GM23338 (cell line): ENCODE data around the gene PRPSAP2. TPM values are rescaled to one million over a fixed set of nuclear protein-coding genes. Genes with fewer than 3 reads are reported as not detected.

Source experiments
- ATAC-seq: fragments of 200-7000 bp; cut with Tn5 transposase; 3 replicates; pipeline ENCODE4 v1.9.1; 2020
- DNase-seq: peaks from one replicate; pipeline ENCODE4 v3.0.0-alpha.2; 2015; ENCODE audit warnings: low spot score
- H2AFZ ChIP-seq: fragments of 200-600 bp; sonication (generic); 2 replicates; pipeline ENCODE4 v1.8.0; 2016; ENCODE audit warnings: antibody characterized with exemption, mild to moderate bottlenecking, moderate library complexity
- H3F3A ChIP-seq: fragments of 200-600 bp; sonication (generic); replicated peaks from 2 replicates; pipeline ENCODE4 v1.8.0; 2017; ENCODE audit warnings: antibody characterized with exemption, mixed run types, low read depth
- H3K27ac ChIP-seq: fragments of 200-600 bp; sonication (generic); 2 replicates; pipeline ENCODE4 v1.6.1; 2016; ENCODE audit warnings: low read depth
- H3K27me3 ChIP-seq: fragments of 200-600 bp; sonication (generic); 2 replicates; pipeline ENCODE4 v1.8.0; 2016; ENCODE audit warnings: mild to moderate bottlenecking, mixed run types, moderate library complexity; ENCODE audit not compliant: insufficient read depth
- H3K36me3 ChIP-seq: fragments of 200-600 bp; sonication (generic); 2 replicates; pipeline ENCODE4 v1.8.0; 2016; ENCODE audit warnings: mild to moderate bottlenecking; ENCODE audit not compliant: insufficient read depth
- H3K4me1 ChIP-seq: fragments of 200-600 bp; sonication (generic); 2 replicates; pipeline ENCODE4 v1.8.0; 2016; ENCODE audit warnings: mild to moderate bottlenecking, moderate library complexity; ENCODE audit not compliant: insufficient read depth
- H3K4me2 ChIP-seq: fragments of 200-600 bp; sonication (generic); 2 replicates; pipeline ENCODE4 v1.7.1; 2017; ENCODE audit warnings: mixed run types
- H3K4me3 ChIP-seq: fragments of 200-600 bp; sonication (generic); 2 replicates; pipeline ENCODE4 v1.6.1; 2016; ENCODE audit warnings: mixed run types
- H3K79me2 ChIP-seq: fragments of 200-600 bp; sonication (generic); replicated peaks from 2 replicates; pipeline ENCODE4 v1.8.0; 2017; ENCODE audit warnings: mild to moderate bottlenecking; ENCODE audit not compliant: insufficient read depth
- H3K9me2 ChIP-seq: fragments of 200-600 bp; sonication (generic); 2 replicates; pipeline ENCODE4 v1.8.0; 2017; ENCODE audit not compliant: insufficient read depth
- H4K20me1 ChIP-seq: fragments of 200-600 bp; sonication (generic); replicated peaks from 2 replicates; pipeline ENCODE4 v1.8.0; 2017; ENCODE audit warnings: mild to moderate bottlenecking; ENCODE audit not compliant: insufficient read depth
- H3K27ac Mint-ChIP-seq: 2 replicates; pipeline ENCODE4 v1.8.0; 2020; ENCODE audit warnings: inconsistent platforms, mild to moderate bottlenecking, moderate library complexity, mixed read lengths
- H3K27me3 Mint-ChIP-seq: 3 replicates; pipeline ENCODE4 v1.8.0; 2022; ENCODE audit warnings: low read depth, mild to moderate bottlenecking, moderate library complexity, mixed read lengths, inconsistent platforms; ENCODE audit not compliant: insufficient read depth, poor library complexity
- H3K36me3 Mint-ChIP-seq: 3 replicates; pipeline ENCODE4 v1.8.0; 2021; ENCODE audit warnings: low read depth, mild to moderate bottlenecking, inconsistent platforms, moderate library complexity, mixed read lengths
- H3K4me1 Mint-ChIP-seq: 3 replicates; pipeline ENCODE4 v1.8.0; 2020; ENCODE audit warnings: mild to moderate bottlenecking, inconsistent platforms, mixed read lengths
- H3K4me3 Mint-ChIP-seq: 3 replicates; pipeline ENCODE4 v1.8.0; 2021; ENCODE audit warnings: moderate library complexity, mild to moderate bottlenecking, inconsistent platforms, mixed read lengths
- H3K9me3 Mint-ChIP-seq: 3 replicates; pipeline ENCODE4 v1.8.0; 2020; ENCODE audit warnings: moderate library complexity, mild to moderate bottlenecking, inconsistent platforms, mixed read lengths
- CREB1 ChIP-seq: fragments of 250-450 bp; sonication (Bioruptor Pico); IDR thresholded peaks from 2 replicates; pipeline ENCODE4 v1.5.0; 2020; ENCODE audit warnings: low read depth, mild to moderate bottlenecking, moderate library complexity
- CTCF ChIP-seq, 2 experiments: fragments of 200-600 bp in 1 of 2; sonication (generic) in 1 of 2; conservative IDR thresholded peaks; 2 replicates each; pipeline versions ENCODE4 v1.5.1 to v1.6.1; 2016 to 2017; ENCODE audit warnings: antibody characterized with exemption in 2 of 2, low read depth in 2 of 2, mild to moderate bottlenecking in 2 of 2, moderate library complexity in 1 of 2
- ETS1 ChIP-seq: IDR thresholded peaks from 2 replicates; pipeline ENCODE4 v1.6.1; 2016; ENCODE audit warnings: antibody characterized with exemption
- EZH2 ChIP-seq: fragments of 200-600 bp; sonication (generic); IDR thresholded peaks from one replicate; pipeline ENCODE4 v1.8.0; 2017; ENCODE audit warnings: antibody characterized with exemption, mild to moderate bottlenecking, low read depth; ENCODE audit not compliant: unreplicated experiment
- EZH2phosphoT487 ChIP-seq: fragments of 200-600 bp; sonication (generic); IDR thresholded peaks from one replicate; pipeline ENCODE4 v1.8.1; 2018; ENCODE audit warnings: antibody characterized with exemption; ENCODE audit not compliant: unreplicated experiment
- JUNB ChIP-seq: IDR thresholded peaks from one replicate; pipeline ENCODE4 v1.6.1; 2016; ENCODE audit warnings: antibody characterized with exemption; ENCODE audit not compliant: unreplicated experiment
- NANOG ChIP-seq: IDR thresholded peaks from 2 replicates; pipeline ENCODE4 v1.6.1; 2016; ENCODE audit warnings: antibody characterized with exemption, borderline replicate concordance
- POLR2AphosphoS5 ChIP-seq: IDR thresholded peaks from 2 replicates; pipeline ENCODE4 v1.6.1; 2016; ENCODE audit warnings: antibody characterized with exemption, low read depth
- REST ChIP-seq: IDR thresholded peaks from one replicate; pipeline ENCODE4 v1.6.1; 2018; ENCODE audit warnings: antibody characterized with exemption; ENCODE audit not compliant: unreplicated experiment
- STAT1 ChIP-seq: IDR thresholded peaks from one replicate; pipeline ENCODE4 v1.6.1; 2016; ENCODE audit warnings: antibody characterized with exemption; ENCODE audit not compliant: unreplicated experiment
- ZNF114 ChIP-seq: fragments of 250-450 bp; sonication (Bioruptor Pico); IDR thresholded peaks from 2 replicates; pipeline ENCODE4 v1.5.0; 2020; ENCODE audit warnings: mild to moderate bottlenecking, moderate library complexity
- ZNF331 ChIP-seq: fragments of 250-450 bp; sonication (Bioruptor Pico); IDR thresholded peaks from 2 replicates; pipeline ENCODE4 v1.5.0; 2020; ENCODE audit warnings: low read depth, mild to moderate bottlenecking, moderate library complexity
- ZNF462 ChIP-seq: fragments of 250-450 bp; sonication (Bioruptor Pico); IDR thresholded peaks from 2 replicates; pipeline ENCODE4 v1.5.0; 2020; ENCODE audit warnings: mild to moderate bottlenecking, moderate library complexity
- polyA plus RNA-seq: library from polyadenylated mRNA; unstranded; fragments of >200 nt; fragmentation: Nextera tagmentation; extraction: Ambion mirVana; gene quantifications from 2 replicates; pipeline ENCODE4 v1.2.1, GENCODE V29; 2016
- total RNA-seq: library from RNA; depleted of rRNA; stranded (reverse); fragments of >200 nt; shearing (Covaris generic); gene quantifications from 2 replicates; pipeline ENCODE4 v1.2.3, GENCODE V29; 2014

The PRPSAP2 gene
- total and polyA plus RNA-seq, 2 experiments from 2014 or later, result 34.6 to 54.4 TPM

- H3K79me2 ChIP-seq, result 0 out of 2 replicates have a peak, but pooled peaks cover 3% of the 10 kb centered on the region
- peaks cover 10% of the 10 kb centered on the region for H3K36me3 ChIP-seq
- H3F3A ChIP-seq, result no peaks in the 10 kb centered on the region
- H3K9me3 Mint-ChIP-seq, result no peaks in the 10 kb centered on the region
- H3K36me3 Mint-ChIP-seq, result peaks cover 33% of the 10 kb centered on the region
- H3K9me2 ChIP-seq, result no peaks in the 10 kb centered on the region
- no peak overlapping the region for H3K27ac Mint-ChIP-seq
- H3K27me3 Mint-ChIP-seq, result peaks cover 23% of the 10 kb centered on the region
- H4K20me1 ChIP-seq, result 0 out of 2 replicates have a peak, but pooled peaks cover 3% of the 10 kb centered on the region
- H3K4me1 ChIP-seq, result peaks cover 4% of the 10 kb centered on the region; the same call in 1 of the 2 replicates
- TF ChIP-seq CTCF (conservative IDR thresholded peaks at IDR 0.05; ENCODE audit: low read depth in 2 of 2), result no peak
- TF ChIP-seq JUNB, result no peak
- TF ChIP-seq REST, result no peak
- TF ChIP-seq ZNF331 (CRISPR knock-in tag), result no peak
- TF ChIP-seq EZH2phosphoT487, result no peak
- TF ChIP-seq STAT1, result no peak
- TF ChIP-seq NANOG, result no peak
- TF ChIP-seq POLR2AphosphoS5, result no peak
- no peak for TF ChIP-seq CREB1 (CRISPR knock-in tag)
- TF ChIP-seq ZNF114 (CRISPR knock-in tag), result no peak
- TF ChIP-seq ZNF462 (CRISPR knock-in tag), result no peak
- TF ChIP-seq ETS1, result no peak
- TF ChIP-seq EZH2, result no peak
- H3K4me2 ChIP-seq, result no peak overlapping the region
- no peaks in the 10 kb centered on the region for H3K27me3 ChIP-seq
- ATAC-seq, result no peak
- H3K4me3 Mint-ChIP-seq, result no peak overlapping the region
- H3K4me1 Mint-ChIP-seq, result peaks cover 29% of the 10 kb centered on the region
- H3K4me3 ChIP-seq, result no peak overlapping the region
- no peak overlapping the region for H3K27ac ChIP-seq
- H2AFZ ChIP-seq, result no peak overlapping the region
- no peak for DNase-seq
Observed at GRCh38 chr17:18971801-18972200, 113.9 kb downstream of the PRPSAP2 start.
